Gastroesophageal sphincter (tissue), 4 donors: ENCODE measurements around the gene MTX2. TPM values are rescaled to one million over a fixed set of nuclear protein-coding genes. Genes with fewer than 3 reads are reported as not detected.

Experiments
- ATAC-seq: fragments of 150-250 bp; one replicate; pipeline ENCODE4 v1.9.1; 2016; ENCODE audit warnings: mild to moderate bottlenecking, moderate library complexity
- H3K27ac ChIP-seq, 4 donors: fragments of 200-600 bp; sonication (generic) in 3 of 4; 1 replicate in 3 of 4; 2 replicates in 1 of 4; pipeline ENCODE4 v1.5.1; 2016 to 2019
- H3K27me3 ChIP-seq: fragments of 200-600 bp; sonication (generic); one replicate; pipeline ENCODE4 v1.5.1; 2019
- H3K36me3 ChIP-seq, 2 donors: fragments of 200-600 bp; sonication (generic); one replicate each; pipeline ENCODE4 v1.5.1; 2019; ENCODE audit warnings: control low read depth in 1 of 2
- H3K4me1 ChIP-seq, 3 donors: fragments of 200-600 bp; sonication (generic); 1 replicate in 2 of 3; 2 replicates in 1 of 3; pipeline ENCODE4 v1.5.1; 2016 to 2019; ENCODE audit warnings: control low read depth in 2 of 3
- H3K4me3 ChIP-seq, 2 donors: fragments of 200-600 bp; sonication (generic); one replicate each; pipeline ENCODE4 v1.5.1; 2019; ENCODE audit warnings: mild to moderate bottlenecking in 1 of 2, moderate library complexity in 1 of 2
- H3K9me3 ChIP-seq, 3 donors: fragments of 200-600 bp; sonication (generic); one replicate each; pipeline ENCODE4 v1.5.1; 2017 to 2019; ENCODE audit warnings: control low read depth in 2 of 3
- EP300 ChIP-seq: sonication (generic); formaldehyde crosslinking; IDR thresholded peaks from one replicate; pipeline ENCODE4 v1.6.1; 2017; ENCODE audit warnings: antibody characterized with exemption, mild to moderate bottlenecking
- POLR2A ChIP-seq, 2 donors: fragments of 450-650 bp; IDR thresholded peaks; one replicate each; pipeline ENCODE4 v1.6.1; 2017; ENCODE audit warnings: antibody characterized with exemption in 2 of 2, mild to moderate bottlenecking in 2 of 2, moderate library complexity in 1 of 2
- POLR2AphosphoS5 ChIP-seq: sonication (generic); formaldehyde crosslinking; IDR thresholded peaks from one replicate; pipeline ENCODE4 v1.6.1; 2017; ENCODE audit warnings: antibody characterized with exemption
- WGBS, 2 donors: methylation state at CpG; one replicate each; pipeline ENCODE4 v1.1.5; 2018; ENCODE audit warnings: low coverage in 1 of 2; 5-methylcytosine and 5-hydroxymethylcytosine counted together
- total RNA-seq, 4 donors: library from RNA; depleted of rRNA; stranded (reverse); fragments of >200 nt; gene quantifications; one replicate each; pipeline ENCODE4 v1.1.0, GENCODE V29; 2016
- TF ChIP-seq, protein P1 (sequence below), 4 experiments: fragments of 200-600 bp in 2 of 4; fragments of 450-650 bp in 2 of 4; sonication (generic) in 1 of 4; IDR thresholded peaks; one replicate each; pipeline ENCODE4 v1.5.1; 2017 to 2019; ENCODE audit warnings: antibody characterized with exemption in 4 of 4, mild to moderate bottlenecking in 2 of 4, moderate library complexity in 2 of 4

The MTX2 gene
- total RNA-seq, 4 donors from 2014 or later, result 21.3 to 41.1 (median 29.4) TPM

- H3K36me3 ChIP-seq, result no peaks in the 10 kb centered on the region
- no peak overlapping the region for H3K27ac ChIP-seq
- no peak overlapping the region for H3K4me3 ChIP-seq
- ATAC-seq, result no peak
- 67 to 83% methylated on average over 1 of the region's 1 CpG for WGBS, 2 donors
- no peaks in the 10 kb centered on the region for H3K27me3 ChIP-seq
- peaks cover 0 to 5% (median 0%) of the 10 kb centered on the region in 3 donors for H3K4me1 ChIP-seq
- TF ChIP-seq EP300 (no peak), POLR2AphosphoS5 (no peak), POLR2A (IDR thresholded peaks at IDR 0.05) (no peak)
- TF ChIP-seq, protein P1, sequence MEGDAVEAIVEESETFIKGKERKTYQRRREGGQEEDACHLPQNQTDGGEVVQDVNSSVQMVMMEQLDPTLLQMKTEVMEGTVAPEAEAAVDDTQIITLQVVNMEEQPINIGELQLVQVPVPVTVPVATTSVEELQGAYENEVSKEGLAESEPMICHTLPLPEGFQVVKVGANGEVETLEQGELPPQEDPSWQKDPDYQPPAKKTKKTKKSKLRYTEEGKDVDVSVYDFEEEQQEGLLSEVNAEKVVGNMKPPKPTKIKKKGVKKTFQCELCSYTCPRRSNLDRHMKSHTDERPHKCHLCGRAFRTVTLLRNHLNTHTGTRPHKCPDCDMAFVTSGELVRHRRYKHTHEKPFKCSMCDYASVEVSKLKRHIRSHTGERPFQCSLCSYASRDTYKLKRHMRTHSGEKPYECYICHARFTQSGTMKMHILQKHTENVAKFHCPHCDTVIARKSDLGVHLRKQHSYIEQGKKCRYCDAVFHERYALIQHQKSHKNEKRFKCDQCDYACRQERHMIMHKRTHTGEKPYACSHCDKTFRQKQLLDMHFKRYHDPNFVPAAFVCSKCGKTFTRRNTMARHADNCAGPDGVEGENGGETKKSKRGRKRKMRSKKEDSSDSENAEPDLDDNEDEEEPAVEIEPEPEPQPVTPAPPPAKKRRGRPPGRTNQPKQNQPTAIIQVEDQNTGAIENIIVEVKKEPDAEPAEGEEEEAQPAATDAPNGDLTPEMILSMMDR (IDR thresholded peaks at IDR 0.05), result no peak
- H3K9me3 ChIP-seq, result no peaks in the 10 kb centered on the region
Measured at GRCh38 chr2:176278927-176279326, 9.7 kb downstream of the MTX2 start.

DNA sequence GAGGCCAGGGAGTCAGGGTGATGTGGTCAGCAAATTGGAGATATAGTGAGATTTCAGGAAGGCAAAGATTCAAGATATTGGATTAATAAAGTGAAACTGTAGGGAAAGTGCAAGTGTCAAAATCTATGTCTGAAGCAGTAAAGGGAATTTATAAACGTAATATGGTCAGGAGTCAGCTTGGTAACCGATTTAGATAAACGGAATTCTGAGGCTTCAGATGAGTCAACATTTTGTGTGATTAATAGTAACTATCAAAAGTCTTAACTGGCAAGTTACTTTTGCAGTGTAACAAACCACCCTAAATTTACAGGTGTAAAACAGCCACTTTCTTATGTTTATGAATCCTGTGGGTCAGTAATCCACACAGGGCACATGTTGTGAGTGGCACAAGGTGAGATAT is 10.9 kb downstream of the MTX2 start:
- Histone ChIP-seq H3K27me3 (no peaks in the 10 kb centered on the region), H3K27ac (no peak overlapping the region), H3K4me3 (no peak overlapping the region), H3K9me3 (no peaks in the 10 kb centered on the region), H3K4me1 (no peaks in the 10 kb centered on the region), H3K36me3 (no peaks in the 10 kb centered on the region)
- no peak for ATAC-seq
- WGBS, 2 donors, result 44 to 79% methylated on average over 3 of the region's 3 CpGs
- no peak for TF ChIP-seq POLR2A (IDR thresholded peaks at IDR 0.05)
- no peak for TF ChIP-seq POLR2AphosphoS5
- TF ChIP-seq EP300, result no peak
- TF ChIP-seq, protein P1 (IDR thresholded peaks at IDR 0.05), result no peak

DNA sequence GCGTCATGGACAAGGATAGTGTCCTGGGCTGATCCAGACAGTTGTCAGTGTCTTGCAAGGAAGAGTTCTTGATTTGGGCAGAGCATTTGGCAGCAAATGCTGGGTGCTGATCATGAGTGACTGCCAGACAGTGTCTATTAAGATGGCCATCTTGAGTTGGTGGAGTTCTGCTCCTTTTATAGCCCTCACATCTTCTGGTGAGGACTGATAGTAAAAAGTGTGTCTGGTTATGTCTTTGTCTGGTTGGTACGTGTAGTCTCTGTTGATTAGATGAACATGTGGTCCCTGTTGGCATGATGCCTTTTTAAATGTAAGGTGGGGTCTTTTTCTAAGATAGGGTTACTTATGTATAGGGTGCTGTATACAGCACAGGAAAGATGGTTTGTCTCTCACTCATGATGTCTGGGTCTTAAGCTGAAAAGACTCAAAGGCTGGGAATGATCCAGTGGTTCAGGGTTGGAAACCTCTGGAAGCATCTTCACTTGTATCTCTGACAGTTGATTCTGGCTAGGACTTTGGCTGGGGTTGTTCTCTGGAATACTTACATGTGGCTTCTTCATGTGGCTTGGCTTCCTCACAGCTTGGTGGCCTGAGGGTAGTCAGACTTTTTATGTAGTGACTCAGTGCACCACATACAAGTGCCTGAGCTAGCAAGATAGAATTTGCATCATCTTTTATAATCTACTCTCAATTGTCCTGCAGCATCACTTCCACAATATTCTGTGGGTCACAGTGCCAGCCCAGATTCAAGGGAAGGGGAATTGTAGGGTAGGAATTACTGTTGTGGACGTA is 11.8 kb downstream of the MTX2 start:
- Histone ChIP-seq H3K9me3 (no peaks in the 10 kb centered on the region), H3K36me3 (no peaks in the 10 kb centered on the region), H3K27me3 (no peaks in the 10 kb centered on the region), H3K4me1 (no peaks in the 10 kb centered on the region), H3K27ac (no peak overlapping the region), H3K4me3 (no peak overlapping the region)
- no peak for ATAC-seq
- no peak for TF ChIP-seq EP300
- TF ChIP-seq, protein P1 (IDR thresholded peaks at IDR 0.05), result no peak
- no peak for TF ChIP-seq POLR2AphosphoS5
- no peak for TF ChIP-seq POLR2A (IDR thresholded peaks at IDR 0.05)
- WGBS, 2 donors, result 88 to 92% methylated on average over 1 to 3 of the region's 3 CpGs

- no peak overlapping the region for H3K4me3 ChIP-seq
- H3K36me3 ChIP-seq, result no peaks in the 10 kb centered on the region
- WGBS, 2 donors, result 60 to 70% methylated on average over 1 of the region's 1 CpG
- no peaks in the 10 kb centered on the region for H3K9me3 ChIP-seq
- H3K27me3 ChIP-seq, result no peaks in the 10 kb centered on the region
- TF ChIP-seq EP300, result no peak
- no peak for TF ChIP-seq POLR2AphosphoS5
- TF ChIP-seq, protein P1 (IDR thresholded peaks at IDR 0.05), result no peak
- TF ChIP-seq POLR2A (IDR thresholded peaks at IDR 0.05), result no peak
- no peak overlapping the region for H3K27ac ChIP-seq
- H3K4me1 ChIP-seq, result peaks cover 0 to 5% (median 0%) of the 10 kb centered on the region in 3 donors
- ATAC-seq, result no peak
Measured at GRCh38 chr2:176283291-176284068, 14.2 kb downstream of the MTX2 start.
